GM23338 (cell line): Measurements from ENCODE around the gene BNC2. TPM values are rescaled to one million over a fixed set of nuclear protein-coding genes. Genes with fewer than 3 reads are reported as not detected.

Source experiments
- ATAC-seq: fragments of 200-7000 bp; cut with Tn5 transposase; 3 replicates; pipeline ENCODE4 v1.9.1; 2020
- DNase-seq: peaks from one replicate; pipeline ENCODE4 v3.0.0-alpha.2; 2015; ENCODE audit warnings: low spot score
- H2AFZ ChIP-seq: fragments of 200-600 bp; sonication (generic); 2 replicates; pipeline ENCODE4 v1.8.0; 2016; ENCODE audit warnings: antibody characterized with exemption, mild to moderate bottlenecking, moderate library complexity
- H3F3A ChIP-seq: fragments of 200-600 bp; sonication (generic); replicated peaks from 2 replicates; pipeline ENCODE4 v1.8.0; 2017; ENCODE audit warnings: antibody characterized with exemption, mixed run types, low read depth
- H3K27ac ChIP-seq: fragments of 200-600 bp; sonication (generic); 2 replicates; pipeline ENCODE4 v1.6.1; 2016; ENCODE audit warnings: low read depth
- H3K27me3 ChIP-seq: fragments of 200-600 bp; sonication (generic); 2 replicates; pipeline ENCODE4 v1.8.0; 2016; ENCODE audit warnings: mild to moderate bottlenecking, mixed run types, moderate library complexity; ENCODE audit not compliant: insufficient read depth
- H3K36me3 ChIP-seq: fragments of 200-600 bp; sonication (generic); 2 replicates; pipeline ENCODE4 v1.8.0; 2016; ENCODE audit warnings: mild to moderate bottlenecking; ENCODE audit not compliant: insufficient read depth
- H3K4me1 ChIP-seq: fragments of 200-600 bp; sonication (generic); 2 replicates; pipeline ENCODE4 v1.8.0; 2016; ENCODE audit warnings: mild to moderate bottlenecking, moderate library complexity; ENCODE audit not compliant: insufficient read depth
- H3K4me2 ChIP-seq: fragments of 200-600 bp; sonication (generic); 2 replicates; pipeline ENCODE4 v1.7.1; 2017; ENCODE audit warnings: mixed run types
- H3K4me3 ChIP-seq: fragments of 200-600 bp; sonication (generic); 2 replicates; pipeline ENCODE4 v1.6.1; 2016; ENCODE audit warnings: mixed run types
- H3K79me2 ChIP-seq: fragments of 200-600 bp; sonication (generic); replicated peaks from 2 replicates; pipeline ENCODE4 v1.8.0; 2017; ENCODE audit warnings: mild to moderate bottlenecking; ENCODE audit not compliant: insufficient read depth
- H3K9me2 ChIP-seq: fragments of 200-600 bp; sonication (generic); 2 replicates; pipeline ENCODE4 v1.8.0; 2017; ENCODE audit not compliant: insufficient read depth
- H4K20me1 ChIP-seq: fragments of 200-600 bp; sonication (generic); replicated peaks from 2 replicates; pipeline ENCODE4 v1.8.0; 2017; ENCODE audit warnings: mild to moderate bottlenecking; ENCODE audit not compliant: insufficient read depth
- H3K27ac Mint-ChIP-seq: 2 replicates; pipeline ENCODE4 v1.8.0; 2020; ENCODE audit warnings: inconsistent platforms, mild to moderate bottlenecking, moderate library complexity, mixed read lengths
- H3K27me3 Mint-ChIP-seq: 3 replicates; pipeline ENCODE4 v1.8.0; 2022; ENCODE audit warnings: low read depth, mild to moderate bottlenecking, moderate library complexity, mixed read lengths, inconsistent platforms; ENCODE audit not compliant: insufficient read depth, poor library complexity
- H3K36me3 Mint-ChIP-seq: 3 replicates; pipeline ENCODE4 v1.8.0; 2021; ENCODE audit warnings: low read depth, mild to moderate bottlenecking, inconsistent platforms, moderate library complexity, mixed read lengths
- H3K4me1 Mint-ChIP-seq: 3 replicates; pipeline ENCODE4 v1.8.0; 2020; ENCODE audit warnings: mild to moderate bottlenecking, inconsistent platforms, mixed read lengths
- H3K4me3 Mint-ChIP-seq: 3 replicates; pipeline ENCODE4 v1.8.0; 2021; ENCODE audit warnings: moderate library complexity, mild to moderate bottlenecking, inconsistent platforms, mixed read lengths
- H3K9me3 Mint-ChIP-seq: 3 replicates; pipeline ENCODE4 v1.8.0; 2020; ENCODE audit warnings: moderate library complexity, mild to moderate bottlenecking, inconsistent platforms, mixed read lengths
- CREB1 ChIP-seq: fragments of 250-450 bp; sonication (Bioruptor Pico); IDR thresholded peaks from 2 replicates; pipeline ENCODE4 v1.5.0; 2020; ENCODE audit warnings: low read depth, mild to moderate bottlenecking, moderate library complexity
- CTCF ChIP-seq, 2 experiments: fragments of 200-600 bp in 1 of 2; sonication (generic) in 1 of 2; conservative IDR thresholded peaks; 2 replicates each; pipeline versions ENCODE4 v1.5.1 to v1.6.1; 2016 to 2017; ENCODE audit warnings: antibody characterized with exemption in 2 of 2, low read depth in 2 of 2, mild to moderate bottlenecking in 2 of 2, moderate library complexity in 1 of 2
- EZH2 ChIP-seq: fragments of 200-600 bp; sonication (generic); IDR thresholded peaks from one replicate; pipeline ENCODE4 v1.8.0; 2017; ENCODE audit warnings: antibody characterized with exemption, mild to moderate bottlenecking, low read depth; ENCODE audit not compliant: unreplicated experiment
- EZH2phosphoT487 ChIP-seq: fragments of 200-600 bp; sonication (generic); IDR thresholded peaks from one replicate; pipeline ENCODE4 v1.8.1; 2018; ENCODE audit warnings: antibody characterized with exemption; ENCODE audit not compliant: unreplicated experiment
- JUNB ChIP-seq: IDR thresholded peaks from one replicate; pipeline ENCODE4 v1.6.1; 2016; ENCODE audit warnings: antibody characterized with exemption; ENCODE audit not compliant: unreplicated experiment
- NANOG ChIP-seq: IDR thresholded peaks from 2 replicates; pipeline ENCODE4 v1.6.1; 2016; ENCODE audit warnings: antibody characterized with exemption, borderline replicate concordance
- POLR2AphosphoS5 ChIP-seq: IDR thresholded peaks from 2 replicates; pipeline ENCODE4 v1.6.1; 2016; ENCODE audit warnings: antibody characterized with exemption, low read depth
- REST ChIP-seq: IDR thresholded peaks from one replicate; pipeline ENCODE4 v1.6.1; 2018; ENCODE audit warnings: antibody characterized with exemption; ENCODE audit not compliant: unreplicated experiment
- STAT1 ChIP-seq: IDR thresholded peaks from one replicate; pipeline ENCODE4 v1.6.1; 2016; ENCODE audit warnings: antibody characterized with exemption; ENCODE audit not compliant: unreplicated experiment
- ZNF114 ChIP-seq: fragments of 250-450 bp; sonication (Bioruptor Pico); IDR thresholded peaks from 2 replicates; pipeline ENCODE4 v1.5.0; 2020; ENCODE audit warnings: mild to moderate bottlenecking, moderate library complexity
- ZNF462 ChIP-seq: fragments of 250-450 bp; sonication (Bioruptor Pico); IDR thresholded peaks from 2 replicates; pipeline ENCODE4 v1.5.0; 2020; ENCODE audit warnings: mild to moderate bottlenecking, moderate library complexity
- polyA plus RNA-seq: library from polyadenylated mRNA; unstranded; fragments of >200 nt; fragmentation: Nextera tagmentation; extraction: Ambion mirVana; gene quantifications from 2 replicates; pipeline ENCODE4 v1.2.1, GENCODE V29; 2016
- total RNA-seq: library from RNA; depleted of rRNA; stranded (reverse); fragments of >200 nt; shearing (Covaris generic); gene quantifications from 2 replicates; pipeline ENCODE4 v1.2.3, GENCODE V29; 2014

The BNC2 gene
- total and polyA plus RNA-seq, 2 experiments from 2014 or later: 12.7 to 13.2 TPM

- TF ChIP-seq ZNF462 (CRISPR knock-in tag) (no peak), EZH2phosphoT487 (no peak), JUNB (no peak), EZH2 (no peak), POLR2AphosphoS5 (no peak), ZNF114 (CRISPR knock-in tag) (no peak)
Measured at GRCh38 chr9:16773116-16773515, 97.4 kb downstream of the BNC2 start (continued).

- Histone ChIP-seq H3K9me2 (0 out of 2 replicates have a peak, but pooled peaks cover 3% of the 10 kb centered on the region), H3K79me2 (peaks cover 13% of the 10 kb centered on the region; the same call in 1 of the 2 replicates), H3K4me2 (0 out of 2 replicates have a peak overlapping the region, but pooled peaks have one; percentile 16), H3K27ac (0 out of 2 replicates have a peak overlapping the region, but pooled peaks have one; percentile 23), H3K36me3 (no peaks in the 10 kb centered on the region), H3F3A (peaks cover 10% of the 10 kb centered on the region; the same call in 1 of the 2 replicates), H4K20me1 (no peaks in the 10 kb centered on the region), H3K4me1 (peaks cover 52% of the 10 kb centered on the region), H2AFZ (no peak overlapping the region), H3K27me3 (no peaks in the 10 kb centered on the region), H3K4me3 (no peak overlapping the region)
- no peak overlapping the region for H3K4me3 Mint-ChIP-seq
- H3K4me1 Mint-ChIP-seq: peaks cover 72% of the 10 kb centered on the region
- ATAC-seq (no peak), DNase-seq (no peak)
- no peaks in the 10 kb centered on the region; the same call in none of the 3 replicates for H3K36me3 Mint-ChIP-seq
- TF ChIP-seq EZH2: no peak
- TF ChIP-seq ZNF114 (CRISPR knock-in tag): no peak
- TF ChIP-seq CTCF (conservative IDR thresholded peaks at IDR 0.05; ENCODE audit: low read depth in 2 of 2): no peak
- TF ChIP-seq JUNB: no peak
- no peak for TF ChIP-seq POLR2AphosphoS5
- TF ChIP-seq CREB1 (CRISPR knock-in tag): no peak
- no peak for TF ChIP-seq NANOG
- TF ChIP-seq REST: no peak
- no peak for TF ChIP-seq STAT1
- 0 out of 2 replicates have a peak overlapping the region, but pooled peaks have one; percentile 0 for H3K27ac Mint-ChIP-seq
- no peaks in the 10 kb centered on the region for H3K9me3 Mint-ChIP-seq
- H3K27me3 Mint-ChIP-seq: peaks cover 3% of the 10 kb centered on the region
Measured at GRCh38 chr9:16771356-16771755, 99.1 kb downstream of the BNC2 start.
